Right renal pelvis (tissue), 4 donors: ENCODE results near the gene FAM53A. TPM values are rescaled to one million over a fixed set of nuclear protein-coding genes. Genes with fewer than 3 reads are reported as not detected.

ENCODE experiments used
- DNase-seq, 4 donors: peaks; one replicate each; pipeline ENCODE4 v3.0.0-alpha.2; 2013; ENCODE audit warnings: low read depth in 4 of 4, low spot score in 3 of 4, missing footprints in 1 of 4
- polyA plus RNA-seq, 4 donors: library from polyadenylated mRNA; unstranded; fragments of 120-200 nt; gene quantifications; one replicate each; pipeline ENCODE4 v1.2.1, GENCODE V29; 2013; ENCODE audit not compliant: insufficient read length in 4 of 4

The FAM53A gene
- polyA plus RNA-seq, 4 donors, result 1.6 to 3.6 (median 2.0) TPM

DNA sequence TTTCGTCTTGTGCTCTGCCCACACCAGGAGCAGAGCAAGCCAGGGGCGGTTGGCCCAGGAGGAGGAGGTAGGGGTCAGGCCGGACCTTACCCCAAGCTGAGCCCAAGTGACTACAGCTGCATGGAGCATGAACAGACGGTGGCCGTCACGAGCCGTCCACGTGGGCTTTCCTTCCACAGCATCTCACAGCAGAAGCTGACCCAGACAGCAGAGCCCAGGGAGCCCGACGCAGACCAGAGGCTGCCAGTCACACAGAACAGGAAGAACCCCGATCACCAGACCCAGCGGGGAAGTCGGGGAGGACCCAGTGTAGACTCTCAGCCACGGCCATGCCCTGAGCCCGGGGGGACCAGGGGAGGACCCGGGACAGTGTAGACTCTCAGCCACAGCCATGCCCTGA is 58.0 kb downstream of the FAM53A start:
- DNase-seq, result no peak

DNA sequence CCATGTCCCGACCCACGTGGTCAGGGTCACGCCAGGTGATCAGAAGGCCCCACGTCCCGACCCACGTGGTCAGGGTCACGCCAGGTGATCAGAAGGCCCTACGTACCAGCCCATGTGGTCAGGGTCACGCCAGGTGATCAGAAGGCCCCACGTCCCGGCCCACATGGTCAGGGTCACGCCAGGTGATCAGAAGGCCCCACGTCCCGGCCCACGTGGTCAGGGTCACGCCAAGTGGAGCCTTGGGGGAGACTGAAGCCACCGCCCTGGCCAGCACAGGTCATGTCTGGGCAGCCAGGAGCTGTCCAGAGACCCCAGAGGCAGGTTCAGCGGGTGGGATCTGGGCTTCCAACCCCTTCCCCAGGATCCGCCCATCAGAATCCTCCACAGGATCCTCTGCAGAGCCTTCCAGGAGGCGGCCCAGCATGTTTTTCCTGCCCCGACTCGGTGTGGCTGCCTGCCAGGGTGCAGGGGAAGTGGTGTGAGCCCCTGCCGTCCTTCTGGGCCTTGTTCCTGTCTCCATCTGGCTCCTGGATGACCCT is 58.4 kb downstream of the FAM53A start:
- DNase-seq, result no peak

DNA sequence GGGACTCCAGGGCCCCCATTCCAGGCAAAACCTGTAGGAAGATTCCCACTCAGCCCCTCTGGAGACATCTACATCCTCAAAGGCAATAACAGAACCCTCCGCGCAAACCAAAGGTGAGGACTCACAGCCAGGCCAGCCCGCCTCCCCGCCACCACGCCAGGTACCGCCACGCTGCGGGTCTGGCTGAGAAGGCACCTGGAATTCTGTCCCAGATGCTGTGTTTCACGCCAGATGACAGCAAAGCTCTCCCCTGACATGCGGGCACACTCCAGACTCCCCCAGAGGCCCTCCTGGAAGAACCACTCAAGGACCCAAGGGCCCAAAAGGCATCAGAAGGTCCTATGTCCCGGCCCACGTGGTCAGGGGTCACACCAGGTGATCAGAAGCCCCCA is 59.6 kb downstream of the FAM53A start:
- DNase-seq, result no peak

DNA sequence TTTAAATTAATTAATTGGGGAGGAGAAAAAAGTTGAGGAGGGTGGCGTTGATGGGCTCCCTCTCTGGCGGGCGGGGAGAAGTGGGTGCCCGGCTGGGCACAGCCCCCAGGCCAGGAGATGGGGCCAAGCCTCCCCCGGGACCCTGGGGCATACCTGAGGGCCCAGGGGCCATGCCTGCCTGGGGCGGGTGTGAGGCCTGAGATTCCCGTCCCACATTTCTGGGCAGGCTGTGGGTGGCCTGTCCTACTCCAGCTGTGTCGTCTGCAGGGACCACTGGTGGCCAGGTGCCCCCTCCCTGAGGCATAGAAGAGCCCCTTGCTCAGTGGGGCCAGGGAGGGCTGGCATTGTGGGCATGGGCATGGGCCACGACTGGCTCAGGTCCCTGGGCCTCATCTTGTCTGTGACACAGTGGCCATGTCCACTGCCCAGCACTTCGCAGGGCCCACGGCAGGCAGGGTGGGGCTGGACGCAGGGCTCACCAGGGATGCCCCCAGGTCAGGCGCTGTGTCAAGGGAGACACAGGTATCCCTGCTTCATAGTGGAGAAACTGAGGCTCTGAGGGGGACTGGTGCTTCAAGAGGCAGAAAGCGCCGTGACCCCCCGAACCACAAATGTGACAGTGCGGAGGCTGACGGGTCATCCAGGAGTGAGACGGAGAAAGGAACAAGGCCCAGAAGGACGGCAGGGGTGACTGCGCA is 60.1 kb downstream of the FAM53A start:
- no peak for DNase-seq

DNA sequence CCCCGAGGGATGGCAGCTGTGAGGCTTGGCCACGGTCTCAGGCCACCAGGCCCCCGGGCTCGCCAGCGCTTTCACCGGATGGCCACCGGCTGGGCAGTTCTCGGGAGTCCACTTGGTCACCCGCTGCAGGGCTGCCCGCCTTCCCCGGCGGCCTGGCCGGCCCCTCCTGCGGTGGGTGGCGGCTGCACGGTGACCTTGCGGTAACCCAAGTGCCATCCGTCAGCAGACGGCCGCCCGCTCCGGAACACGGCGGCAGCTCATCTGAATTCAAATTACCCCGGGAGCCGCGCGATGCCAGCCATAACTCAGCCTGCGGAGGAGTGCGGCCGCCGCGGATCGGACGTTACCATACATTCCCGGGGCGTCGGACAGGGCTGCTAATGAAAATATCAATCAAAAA is 60.7 kb downstream of the FAM53A start:
- DNase-seq, result no peak

DNA sequence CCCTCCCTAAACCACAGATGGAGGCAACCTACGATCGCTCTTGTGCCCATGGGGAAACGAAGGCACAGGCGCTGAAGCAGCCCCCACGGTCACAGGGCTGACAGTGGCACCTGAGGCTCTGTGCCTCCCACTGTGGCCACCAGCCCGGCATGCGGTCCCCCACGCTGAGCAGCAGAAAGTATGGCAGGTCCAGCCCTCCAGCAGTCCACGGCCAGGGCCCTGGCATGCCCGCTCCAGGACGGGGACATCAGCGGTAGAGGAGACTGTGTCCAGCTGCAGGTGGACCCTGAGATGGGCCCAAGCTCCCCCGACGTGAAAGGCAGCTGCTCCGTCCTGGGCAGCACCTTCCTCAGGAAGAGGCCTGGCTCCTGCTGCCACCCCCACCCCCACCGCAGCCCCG is 61.2 kb downstream of the FAM53A start:
- no peak for DNase-seq

DNA sequence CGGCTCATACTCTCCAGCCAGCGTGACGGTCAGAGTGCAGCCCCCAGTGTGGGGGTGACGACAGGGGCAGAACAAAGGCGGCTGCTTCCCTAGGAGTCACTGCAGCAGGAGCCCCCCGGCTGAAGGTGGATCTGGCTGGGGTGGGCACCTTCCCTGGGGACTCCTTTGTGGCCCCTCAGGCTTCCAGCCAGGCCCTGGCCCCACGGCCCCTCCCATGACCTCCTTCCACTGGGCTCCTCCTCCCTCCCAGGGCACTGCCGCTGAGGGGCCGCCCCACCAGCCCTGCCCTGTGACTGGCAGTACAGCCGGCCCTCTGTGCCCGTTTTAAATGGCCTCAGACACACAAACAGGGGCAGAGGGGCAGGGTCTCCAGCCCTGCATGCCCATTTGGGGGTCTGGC is 61.9 kb downstream of the FAM53A start:
- no peak for DNase-seq

DNA sequence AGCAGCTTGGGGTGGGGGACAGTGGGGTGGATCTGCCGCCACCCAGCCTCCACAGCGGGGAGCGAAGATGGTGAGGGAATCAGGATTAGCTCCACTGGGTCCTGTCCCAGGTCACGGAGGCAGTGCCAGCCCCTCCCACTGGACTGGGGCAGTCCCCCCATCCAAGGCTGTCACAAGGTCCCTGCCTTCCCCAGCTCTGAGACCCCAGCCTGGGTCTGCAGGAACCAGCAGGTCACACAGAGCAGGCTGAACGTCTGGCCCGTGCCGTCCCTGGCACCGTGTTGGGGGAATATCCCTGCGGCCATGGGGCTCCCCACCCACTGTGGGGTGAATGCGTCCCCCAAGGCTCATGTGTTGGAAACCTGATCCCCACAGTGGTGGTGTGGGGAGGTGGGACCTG is 62.6 kb downstream of the FAM53A start:
- DNase-seq, result no peak

DNA sequence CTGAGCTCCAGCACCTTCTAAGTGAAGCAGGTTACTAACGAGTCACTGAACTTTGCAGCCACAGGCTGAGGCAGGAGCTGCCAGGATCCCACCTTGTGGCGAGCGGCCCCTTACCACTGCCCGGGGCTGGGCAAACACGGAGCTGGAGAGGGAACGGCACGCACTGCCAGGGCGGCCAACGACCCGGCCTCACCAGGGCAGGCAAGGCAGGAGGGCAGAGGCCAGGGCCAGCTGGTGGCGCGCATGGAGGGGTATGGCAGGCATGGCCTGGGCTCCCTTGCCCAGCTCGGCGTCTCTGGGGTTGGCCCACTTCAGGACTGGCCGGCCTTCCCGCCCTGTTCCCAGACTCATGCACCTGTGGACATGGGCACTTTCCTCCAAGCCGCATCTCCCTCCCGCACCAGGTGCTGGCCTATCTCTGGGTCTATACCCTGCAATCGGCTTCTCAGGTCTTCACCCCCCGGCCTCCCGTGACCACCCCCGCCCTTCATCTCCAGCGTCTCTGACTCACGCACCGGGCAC is 64.9 kb downstream of the FAM53A start:
- DNase-seq, result no peak

DNA sequence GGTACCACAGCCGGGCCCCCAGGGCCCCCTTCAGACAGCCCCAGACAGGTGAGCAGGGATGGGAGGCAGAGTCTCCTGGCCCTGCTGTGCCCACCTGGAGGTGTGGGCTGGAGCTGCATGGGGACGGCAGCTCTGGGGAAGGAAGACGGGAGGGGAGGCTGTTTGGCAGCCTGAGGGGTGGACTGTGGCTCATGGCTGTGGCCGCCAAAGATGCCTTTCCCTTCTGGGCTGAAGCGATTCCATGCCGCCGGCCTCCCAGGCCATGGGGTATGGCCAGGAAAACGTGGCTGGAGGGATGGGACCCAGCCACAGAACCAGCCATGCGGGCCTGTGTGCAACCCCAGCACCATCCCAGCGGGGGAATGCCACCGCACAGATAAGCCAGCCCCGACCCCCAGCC is 65.7 kb downstream of the FAM53A start:
- DNase-seq, result no peak

DNA sequence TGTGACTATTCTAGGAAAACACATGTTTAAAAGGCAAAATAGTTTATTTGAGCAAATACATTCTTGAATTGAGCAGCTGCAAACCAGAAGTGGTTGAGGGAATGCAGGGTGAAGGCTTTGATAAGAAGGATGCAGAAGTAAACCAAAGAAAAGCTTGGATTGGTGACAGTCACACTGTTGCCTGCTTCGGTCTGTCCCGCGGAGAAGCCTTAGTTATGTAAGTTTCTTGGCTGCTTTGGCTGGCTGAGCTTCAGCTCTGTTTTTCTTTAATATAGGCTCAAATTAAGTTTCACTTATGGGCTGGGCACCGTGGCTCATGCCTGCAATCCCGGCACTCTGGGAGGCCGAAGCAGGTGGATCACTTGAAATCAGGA is 67.6 kb downstream of the FAM53A start:
- DNase-seq, result no peak

DNA sequence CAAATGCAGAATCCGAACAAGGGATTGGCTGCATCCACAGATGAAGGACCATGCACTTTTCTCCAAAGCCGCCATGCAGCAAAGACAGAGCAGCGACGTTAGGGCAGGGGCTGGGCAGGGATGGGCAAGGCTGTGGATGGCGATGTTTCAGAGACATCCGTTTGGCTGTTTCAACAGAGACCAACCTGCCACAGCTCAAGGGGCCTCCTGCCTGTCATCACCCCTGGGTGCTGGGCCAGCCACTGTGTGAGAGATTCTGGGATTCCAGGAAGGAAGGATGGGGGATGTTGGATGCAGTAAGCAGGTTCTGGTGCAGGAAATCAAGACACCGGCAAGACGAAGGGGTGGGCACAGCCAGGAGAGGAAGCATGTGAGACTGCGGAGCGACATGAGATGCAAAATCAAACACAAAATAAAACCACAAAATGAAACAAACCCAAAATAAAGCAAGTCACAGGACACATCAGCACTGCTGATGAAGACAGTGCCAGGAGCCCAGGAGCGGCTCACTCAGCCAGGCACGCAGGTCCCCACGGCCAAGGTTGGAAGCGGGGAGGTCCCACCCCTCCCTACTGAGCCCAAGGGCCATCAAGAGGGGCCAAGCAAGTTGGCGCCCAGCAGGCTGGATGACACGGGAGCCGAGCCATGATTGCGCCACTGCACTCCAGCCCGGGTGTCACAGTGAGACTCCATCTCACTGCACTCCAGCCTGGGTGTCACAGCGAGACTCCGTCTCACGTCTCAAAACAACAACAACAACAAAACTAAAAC is 68.1 kb downstream of the FAM53A start:
- DNase-seq, result no peak

DNA sequence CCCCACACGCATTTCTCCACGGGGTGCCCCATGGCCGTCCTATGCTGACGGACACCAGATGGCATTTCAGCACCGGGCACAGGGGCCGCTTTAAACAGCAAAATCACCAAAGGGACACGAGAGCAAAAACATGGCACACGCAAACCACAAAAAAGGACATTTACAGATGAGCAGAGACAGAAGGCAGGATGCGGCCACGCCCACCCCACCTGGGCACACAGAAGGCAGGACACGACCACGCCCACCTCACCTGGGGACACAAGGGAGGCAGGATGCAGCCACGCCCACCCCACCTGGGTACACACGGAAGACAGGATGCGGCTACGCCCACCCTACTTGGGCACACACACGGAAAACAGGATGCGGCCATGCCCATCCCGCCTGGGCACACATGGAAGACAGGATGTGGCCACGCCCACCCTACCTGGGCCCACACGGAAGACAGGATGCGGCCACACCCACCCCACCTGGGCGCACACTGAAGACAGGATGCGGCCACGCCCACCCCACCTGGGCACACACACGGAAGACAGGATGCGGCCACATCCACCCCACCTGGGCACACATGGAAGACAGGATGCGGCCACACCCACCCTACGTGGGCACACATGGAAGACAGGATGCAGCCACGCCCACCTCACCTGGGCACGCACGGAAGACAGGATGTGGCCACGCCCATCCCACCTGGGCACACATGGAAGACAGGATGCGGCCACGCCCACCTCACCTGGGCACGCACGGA is 69.1 kb downstream of the FAM53A start:
- no peak for DNase-seq

DNA sequence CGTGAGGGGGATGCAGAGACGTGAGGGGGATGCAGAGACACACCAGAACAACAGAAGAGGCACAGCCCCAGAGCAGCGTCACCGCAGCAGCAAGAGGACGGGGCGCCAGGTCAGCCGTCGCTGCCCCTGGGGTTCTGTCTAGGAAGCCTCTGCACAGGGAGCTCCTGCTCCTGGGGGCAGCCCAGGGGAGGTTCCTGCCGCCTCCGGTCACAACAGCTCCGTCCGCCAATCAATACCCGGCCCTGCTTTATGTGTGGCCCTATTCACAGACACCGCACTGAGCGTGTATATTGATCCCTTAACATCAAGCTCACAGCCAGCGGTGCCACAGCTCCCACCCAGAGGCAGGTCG is 69.6 kb downstream of the FAM53A start:
- DNase-seq, result no peak

DNA sequence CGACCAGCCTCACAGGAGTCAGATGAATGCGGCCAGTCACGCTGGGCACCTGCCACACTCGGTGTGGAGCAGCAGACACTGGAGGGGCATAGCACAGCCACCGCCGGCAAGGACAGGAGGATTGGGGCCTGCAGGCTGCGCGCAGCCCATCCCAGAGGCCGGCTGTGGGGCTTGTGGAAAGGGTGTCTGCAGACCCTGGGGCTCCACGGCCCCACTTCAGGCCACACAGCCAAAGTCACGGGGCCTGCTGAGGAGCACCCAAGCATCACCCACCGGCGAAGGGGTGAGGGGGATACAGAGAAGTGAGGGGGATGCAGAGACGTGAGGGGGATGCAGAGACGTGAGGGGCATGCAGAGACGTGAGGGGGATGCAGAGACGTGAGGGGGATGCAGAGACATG is 70.1 kb downstream of the FAM53A start:
- no peak for DNase-seq

DNA sequence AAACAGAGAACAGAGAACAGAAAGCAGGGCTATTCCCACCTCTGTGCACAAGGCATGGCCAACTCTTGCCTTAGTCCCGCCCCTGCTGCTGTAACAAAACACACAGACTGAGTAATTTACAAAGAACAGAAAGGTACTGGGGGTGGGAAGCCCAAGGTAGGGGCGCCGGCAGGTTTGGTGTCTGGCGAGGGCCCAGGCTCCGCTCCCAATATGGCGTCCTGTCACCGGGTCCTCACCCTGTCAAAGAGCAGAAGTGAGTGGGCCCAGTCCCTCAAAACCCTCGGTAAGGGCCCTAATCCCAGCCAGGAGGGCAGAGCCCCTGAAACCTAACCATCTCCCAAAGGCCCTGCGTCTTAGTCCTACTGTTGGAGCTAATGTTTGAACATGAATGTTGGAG is 71.0 kb downstream of the FAM53A start:
- DNase-seq, result no peak

DNA sequence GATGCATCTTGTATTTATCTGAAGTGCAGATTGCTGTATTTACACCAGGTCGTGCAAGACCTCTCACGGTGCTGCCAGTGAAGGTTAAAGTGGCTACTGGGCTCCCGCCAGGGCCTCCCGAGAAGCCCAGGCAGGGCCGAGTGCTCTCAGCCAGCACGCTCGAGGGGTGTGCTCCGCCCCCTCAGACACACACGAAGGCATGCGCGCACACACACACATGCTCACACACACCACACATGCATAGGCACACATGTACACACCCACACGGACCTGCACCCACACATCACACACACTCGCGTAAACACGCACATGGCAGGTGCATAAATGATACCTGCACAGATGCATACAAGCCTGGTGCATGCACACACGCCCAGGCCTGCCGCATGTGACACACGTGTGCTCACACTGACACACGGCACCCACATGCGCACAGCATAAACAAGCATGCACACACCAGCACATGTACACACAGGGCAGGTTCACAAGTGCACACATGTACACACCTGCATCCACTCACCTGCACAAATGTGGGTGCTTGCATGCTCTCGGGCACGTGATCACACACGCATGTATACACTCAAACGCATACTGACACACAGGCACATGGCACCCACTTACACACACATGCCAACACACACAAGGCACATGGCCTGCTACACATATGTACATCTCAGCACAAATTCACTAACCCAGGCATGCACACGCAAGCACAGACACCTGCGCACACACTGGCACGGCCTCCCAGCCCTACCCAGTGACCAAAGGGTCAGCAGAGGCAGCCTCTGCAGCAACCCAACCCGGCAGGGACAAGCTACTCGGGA is 71.6 kb downstream of the FAM53A start:
- DNase-seq, result no peak

DNA sequence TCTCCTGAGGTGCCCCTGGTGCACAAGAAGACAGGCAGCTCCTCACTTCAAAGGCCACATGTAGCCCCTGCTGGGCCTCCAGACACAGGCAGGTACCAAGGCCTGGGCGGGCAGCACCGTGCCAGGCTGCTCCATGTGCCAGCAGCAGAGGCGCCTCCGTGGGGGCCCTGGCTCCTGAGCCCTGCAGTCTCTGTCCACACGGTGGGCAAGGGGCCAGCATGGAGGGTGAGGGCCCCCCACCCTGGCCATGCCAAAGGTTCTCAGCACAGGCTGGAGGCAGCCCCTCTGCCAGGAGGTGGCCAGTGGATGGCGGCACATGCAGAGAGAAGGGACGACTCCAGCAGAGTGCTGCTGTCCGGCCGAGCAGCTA is 72.6 kb downstream of the FAM53A start:
- no peak for DNase-seq

DNA sequence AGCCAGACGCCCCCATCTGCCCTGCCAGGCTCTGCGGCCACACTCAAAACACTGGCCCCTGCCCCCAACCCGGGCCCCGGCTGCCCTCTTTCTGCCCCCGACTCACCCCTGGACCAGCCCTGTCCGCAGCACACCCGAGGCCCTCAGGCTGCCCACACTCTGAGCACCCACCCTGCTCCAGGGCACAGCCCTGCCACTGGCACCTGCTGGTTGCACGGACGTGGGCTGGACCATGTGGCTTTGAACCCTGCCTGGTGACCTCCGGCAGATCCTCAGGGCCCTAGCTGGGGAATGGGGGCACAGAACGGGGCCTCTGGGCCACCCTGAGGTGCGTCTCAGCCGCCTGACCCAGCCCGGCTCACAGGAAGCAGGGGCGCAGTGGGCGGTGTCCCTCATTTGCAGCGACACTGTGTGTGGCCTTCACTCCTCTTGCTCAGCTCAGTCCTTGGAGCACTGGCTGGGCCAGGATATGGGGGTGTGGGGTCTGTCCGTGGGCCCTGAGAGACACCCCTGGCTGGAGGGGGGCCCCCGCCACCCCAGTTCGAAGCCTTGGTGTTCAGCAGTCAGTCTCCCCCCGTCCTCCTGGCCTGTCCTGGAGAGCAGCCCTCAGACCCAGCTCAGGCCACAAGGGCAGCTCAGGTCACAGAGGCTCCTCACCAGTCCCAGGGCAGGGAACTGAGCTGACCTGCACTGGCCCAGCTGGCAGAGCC is 73.2 kb downstream of the FAM53A start:
- DNase-seq, result no peak
